ENCODE measurements around the gene DTD1.

GRCh38 chr20:18677126-18677525 lies 89.3 kb downstream of the DTD1 start:
- TF ChIP-seq CTCF (IDR thresholded peaks at IDR 0.05; ENCODE audit: low read depth, low read length, poor library complexity, severe bottlenecking): no peak
- no peak for TF ChIP-seq EZH2phosphoT487 (IDR thresholded peaks at IDR 0.05; ENCODE audit: borderline replicate concordance, low read length)

Data from DOHH2 (cell line).